NCI-H2196 (cell line): ENCODE data around the gene SCN4A.

Source experiments
- DNase-seq: peaks from one replicate; lab custom pipeline; 2025; ENCODE audit not compliant: unreplicated experiment; lab: John Stamatoyannopoulos, UW

The SCN4A gene

GRCh38 chr17:63960006-63960405 is 12.7 kb downstream of the SCN4A start:
- no peak for DNase-seq

DNA sequence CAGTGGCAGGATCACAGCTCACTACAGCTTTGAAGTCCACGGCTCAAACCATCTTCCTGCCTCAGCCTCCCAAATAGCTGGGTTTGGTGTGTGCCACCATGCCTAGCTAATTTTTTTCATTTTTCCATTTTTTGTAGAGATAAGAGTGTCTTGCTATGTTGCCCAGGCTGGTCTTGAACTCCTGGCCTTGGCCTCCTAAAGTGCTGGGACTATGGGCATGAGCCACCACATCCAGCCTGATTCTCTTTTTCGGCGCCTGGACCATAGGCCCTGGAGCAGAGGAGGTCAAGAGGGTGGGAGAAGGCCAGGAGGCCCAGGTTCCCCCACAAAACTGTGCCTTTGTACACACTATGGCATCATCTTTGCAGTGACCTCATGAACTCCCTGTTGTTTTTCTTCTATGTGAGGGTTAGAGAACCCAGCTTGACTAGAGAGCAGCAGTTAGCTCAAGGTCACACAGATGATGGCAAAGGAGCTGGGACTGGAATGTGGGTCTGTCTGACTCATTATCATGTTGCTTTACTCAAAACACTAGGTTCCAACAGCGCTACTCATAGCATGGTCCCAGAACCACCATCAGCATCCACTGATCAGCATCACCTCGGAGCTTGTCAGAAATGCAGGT is 16.3 kb downstream of the SCN4A start:
- no peak for DNase-seq

DNA sequence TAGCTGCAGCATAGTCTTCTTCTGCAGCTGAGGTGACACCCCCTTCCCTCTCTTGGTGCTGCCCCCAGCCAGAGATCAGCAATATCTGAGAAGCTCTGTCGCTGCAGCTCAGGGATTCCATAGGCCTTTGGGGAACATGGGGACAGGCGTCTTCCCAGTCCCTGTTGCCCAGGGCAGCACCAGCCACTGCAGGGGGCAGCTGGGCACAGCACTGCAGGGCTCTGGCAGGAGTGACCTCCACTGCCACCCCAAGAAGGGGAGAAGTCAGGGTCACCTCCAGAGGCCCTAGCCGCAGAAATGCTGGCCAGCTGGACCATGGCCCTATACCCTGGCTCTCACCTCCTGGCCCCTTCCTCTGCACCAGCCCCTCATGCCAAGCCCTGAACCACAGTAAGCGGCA is 16.9 kb downstream of the SCN4A start:
- no peak for DNase-seq

- no peak for DNase-seq
Observed at GRCh38 chr17:63955232-63955631, 17.5 kb downstream of the SCN4A start.

DNA sequence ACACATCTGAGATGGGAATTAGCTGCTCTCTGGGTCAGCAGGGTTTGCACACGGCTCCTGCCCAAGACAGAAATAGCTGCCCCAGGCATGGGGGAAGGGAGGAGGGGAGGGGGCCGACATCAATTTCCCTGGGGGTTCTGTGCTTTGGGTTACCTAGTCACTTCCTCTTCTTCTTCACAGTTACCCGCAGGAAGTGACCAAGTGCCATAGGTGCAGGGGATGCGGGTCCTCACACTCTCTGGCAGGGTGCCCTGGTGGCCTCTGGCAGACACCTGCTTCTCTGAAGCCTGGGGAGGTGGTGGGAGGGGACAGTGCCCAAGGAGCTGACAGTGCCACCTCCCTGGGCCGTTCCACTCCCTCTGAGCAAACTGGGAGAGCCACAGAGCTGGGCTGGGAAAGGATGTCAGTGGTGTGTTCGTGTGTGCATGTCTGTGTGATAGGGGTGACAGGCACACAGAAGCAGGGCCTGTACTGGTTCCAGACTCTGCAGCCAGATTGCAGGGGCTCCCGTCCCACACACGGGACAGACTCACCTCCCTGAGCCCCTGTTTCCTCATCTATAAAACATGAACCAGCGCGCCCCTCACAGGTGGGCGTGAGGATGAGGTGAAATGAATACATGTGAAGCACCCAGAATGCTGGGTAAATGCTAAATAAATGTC is 18.2 kb downstream of the SCN4A start:
- DNase-seq: peak; percentile 11

GRCh38 chr17:63950940-63951907 is 21.5 kb downstream of the SCN4A start:
- DNase-seq: peak; percentile 52

DNA sequence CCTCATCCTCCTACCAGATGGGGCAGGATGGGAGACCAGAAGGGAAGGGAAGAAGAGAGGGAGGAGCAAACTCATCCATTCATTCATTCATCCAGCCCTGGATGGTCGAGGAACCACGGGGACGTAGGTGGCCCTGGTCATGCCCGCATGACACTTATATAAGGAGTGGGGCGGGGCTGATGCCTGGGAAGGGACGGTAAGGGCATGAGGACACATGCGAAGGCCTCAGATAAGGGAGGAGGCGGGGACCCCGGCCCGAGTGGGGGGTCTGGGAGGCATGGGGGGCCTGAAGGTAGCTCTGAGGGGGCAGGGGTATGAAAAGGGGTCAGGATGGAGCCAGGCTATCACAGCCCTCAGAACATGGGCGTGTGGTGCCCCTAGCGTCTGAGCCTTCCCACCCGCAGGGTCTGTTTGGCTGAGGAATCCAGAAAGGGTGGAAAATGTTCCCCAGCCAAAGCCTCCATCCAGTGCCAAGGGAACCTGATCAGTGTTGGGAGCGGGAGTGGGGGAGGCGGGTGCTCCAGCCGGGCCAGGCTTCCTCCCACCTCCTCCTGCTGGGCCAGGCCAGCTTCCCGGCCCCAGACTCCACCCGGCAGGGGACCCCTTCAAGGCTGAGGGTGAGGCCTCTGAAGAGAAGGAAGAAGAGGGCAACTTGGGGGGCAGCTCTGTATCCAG is 23.0 kb downstream of the SCN4A start:
- DNase-seq: no peak

DNA sequence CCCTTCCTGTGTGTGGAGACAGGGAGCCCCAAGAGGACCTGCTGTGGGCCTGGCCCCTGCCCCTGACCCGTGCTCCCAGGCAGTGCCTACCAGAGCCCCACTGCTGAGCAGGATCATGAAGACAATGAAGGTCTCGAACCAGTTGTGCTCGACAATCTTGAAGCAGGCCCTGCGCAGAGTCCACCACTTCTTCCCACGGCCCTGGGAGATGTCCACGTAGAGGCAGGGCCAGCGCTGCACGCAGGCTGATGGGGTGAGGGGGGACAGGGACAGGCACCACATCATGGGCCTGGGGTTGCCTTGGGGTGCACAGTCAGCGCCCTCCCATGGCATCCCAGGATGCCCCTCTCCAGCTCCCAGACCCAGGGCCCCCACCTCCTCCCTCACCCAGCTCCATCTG is 24.2 kb downstream of the SCN4A start:
- DNase-seq: no peak

DNA sequence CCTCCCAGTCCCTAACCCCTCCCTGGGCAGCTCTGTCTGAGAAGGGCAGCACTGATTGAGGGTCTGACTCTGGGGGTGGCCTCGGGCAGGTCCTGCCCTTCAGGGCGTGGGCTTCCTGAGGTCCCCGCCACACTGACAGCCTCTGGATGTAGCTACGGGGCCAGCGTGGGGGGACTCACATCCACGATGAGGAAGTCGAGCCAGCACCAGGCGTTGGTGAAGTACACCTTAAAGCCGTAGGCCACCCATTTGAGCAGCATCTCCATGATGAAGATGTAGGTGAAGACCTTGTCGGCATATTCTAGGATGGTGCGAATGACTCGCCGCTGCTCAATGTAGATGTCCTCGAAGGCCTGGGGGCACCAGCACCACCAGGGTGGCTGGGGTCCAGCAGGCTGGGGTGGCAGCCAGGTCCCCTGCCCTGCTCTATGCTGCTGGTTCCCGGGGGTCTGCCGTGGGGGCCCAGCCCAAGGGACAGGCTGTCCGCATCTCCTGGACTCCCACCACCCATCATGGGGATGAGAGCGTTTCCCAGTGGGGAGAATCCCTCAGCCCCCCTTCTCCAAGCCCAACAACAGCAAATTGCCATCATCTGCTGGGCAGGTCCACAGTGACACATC is 24.9 kb downstream of the SCN4A start:
- DNase-seq: no peak

GRCh38 chr17:63946440-63947363 is 26.0 kb downstream of the SCN4A start:
- peak; percentile 64 for DNase-seq

DNA sequence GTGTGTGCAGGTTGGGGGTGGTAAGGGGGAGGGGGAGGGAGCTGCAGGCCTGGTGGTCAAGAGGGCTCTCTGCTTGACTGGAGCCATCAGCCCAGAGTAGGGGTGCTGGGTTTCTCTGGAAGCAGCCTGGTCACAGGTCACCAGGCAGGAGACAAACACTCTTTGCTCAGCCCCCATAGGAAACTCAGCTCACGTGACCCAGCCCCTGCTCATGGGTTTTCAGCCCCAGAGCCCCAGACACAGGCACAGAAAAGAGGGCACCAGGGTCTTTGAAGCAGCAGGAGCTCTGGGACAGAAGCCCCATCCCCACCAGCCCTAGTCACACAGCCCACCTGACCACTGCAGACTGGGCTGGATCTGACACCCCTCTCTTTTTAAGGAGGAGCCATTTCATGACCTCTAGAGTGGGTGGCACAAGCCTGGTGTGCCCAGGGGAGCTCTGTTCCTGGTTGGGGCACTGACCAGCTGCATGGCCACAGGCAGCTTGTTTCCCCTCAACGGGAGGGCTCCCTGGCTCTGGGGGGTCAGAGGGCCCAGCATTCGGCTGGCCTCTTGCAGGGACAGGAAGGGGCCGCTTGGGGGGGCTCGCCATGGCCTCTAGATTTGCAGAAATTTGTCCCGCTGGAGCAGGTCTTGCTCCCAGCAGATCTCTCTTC is 26.8 kb downstream of the SCN4A start:
- no peak for DNase-seq

DNA sequence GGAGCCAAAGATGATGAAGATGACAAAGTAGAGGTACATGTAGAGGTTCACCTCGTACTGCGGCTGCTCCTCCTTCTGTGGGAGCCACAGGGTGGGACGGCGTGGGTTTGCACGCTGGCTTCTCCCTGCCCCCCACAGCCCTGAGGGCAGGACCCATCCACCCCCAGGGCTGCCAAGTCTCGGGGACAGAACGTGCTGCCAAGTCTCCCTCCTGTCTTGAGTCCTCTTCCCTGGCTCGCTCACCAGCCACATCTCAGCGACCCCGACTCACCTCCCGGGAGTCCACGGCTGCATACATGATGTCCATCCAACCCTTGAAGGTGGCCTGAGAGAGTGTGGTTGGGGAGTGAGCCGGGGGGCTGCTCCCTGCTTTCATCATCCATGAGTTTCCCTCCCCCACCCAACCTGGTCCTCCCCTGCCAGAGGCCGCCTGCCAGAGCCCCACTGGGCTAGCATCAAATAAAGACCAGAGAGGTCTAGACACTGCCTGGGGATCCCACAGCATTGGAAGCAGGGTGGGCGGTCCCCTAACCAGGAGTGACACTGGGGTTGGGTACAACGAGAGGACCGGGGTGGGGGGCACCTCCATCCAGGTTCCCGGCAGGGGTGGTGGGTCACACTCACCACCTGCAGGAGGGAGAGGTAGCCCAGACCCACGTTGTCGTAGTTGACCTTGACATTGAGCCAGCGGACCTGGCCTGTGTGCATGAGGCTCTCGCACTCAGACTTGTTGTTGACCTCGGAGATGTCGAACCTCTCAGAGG is 27.8 kb downstream of the SCN4A start:
- DNase-seq: no peak

DNA sequence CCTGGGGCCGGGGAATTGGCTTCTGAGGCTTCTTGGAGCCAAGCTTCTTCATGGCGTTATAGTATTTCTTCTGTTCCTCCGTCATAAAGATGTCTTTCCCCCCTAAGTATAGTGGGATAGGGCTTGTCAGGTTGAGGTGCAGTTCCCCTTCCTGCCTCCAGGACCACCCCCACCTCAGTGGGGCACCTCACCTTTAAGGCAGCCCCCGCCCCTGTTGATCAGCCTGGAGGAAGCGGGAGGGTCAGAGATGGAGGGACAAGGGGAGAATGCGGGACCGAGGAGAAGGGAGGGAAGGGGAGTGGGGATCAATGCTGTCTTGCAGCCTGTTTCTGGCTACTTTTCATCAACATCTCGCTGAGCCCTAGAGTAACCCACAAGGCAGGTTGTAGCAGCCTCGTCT is 29.0 kb downstream of the SCN4A start:
- no peak for DNase-seq

GRCh38 chr17:63942309-63942985 is 30.3 kb downstream of the SCN4A start:
- no peak for DNase-seq

- no peak for DNase-seq
Observed at GRCh38 chr17:63941751-63942150, 31.0 kb downstream of the SCN4A start.

GRCh38 chr17:63941162-63941561 is 31.6 kb downstream of the SCN4A start:
- DNase-seq: no peak

DNA sequence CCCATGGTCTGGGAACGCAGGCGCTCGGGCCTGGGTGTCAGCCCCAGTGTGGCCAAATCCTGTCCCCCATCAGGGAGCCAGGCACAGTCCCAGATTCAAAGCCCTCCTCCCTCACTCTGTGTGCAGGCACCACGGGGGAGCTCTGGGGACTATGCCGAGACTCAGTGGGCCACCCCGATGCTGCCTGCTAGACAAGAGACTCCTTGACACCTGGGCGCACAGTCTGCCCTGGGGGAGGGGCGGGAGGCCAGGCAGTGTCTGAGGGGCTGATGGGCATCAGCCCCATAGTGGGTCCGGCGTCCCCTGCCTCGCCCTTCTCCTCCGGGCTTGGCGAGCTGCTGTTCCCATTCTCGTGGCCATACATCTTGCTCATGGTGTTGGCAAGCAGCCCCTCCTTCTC is 32.1 kb downstream of the SCN4A start:
- DNase-seq: no peak

DNA sequence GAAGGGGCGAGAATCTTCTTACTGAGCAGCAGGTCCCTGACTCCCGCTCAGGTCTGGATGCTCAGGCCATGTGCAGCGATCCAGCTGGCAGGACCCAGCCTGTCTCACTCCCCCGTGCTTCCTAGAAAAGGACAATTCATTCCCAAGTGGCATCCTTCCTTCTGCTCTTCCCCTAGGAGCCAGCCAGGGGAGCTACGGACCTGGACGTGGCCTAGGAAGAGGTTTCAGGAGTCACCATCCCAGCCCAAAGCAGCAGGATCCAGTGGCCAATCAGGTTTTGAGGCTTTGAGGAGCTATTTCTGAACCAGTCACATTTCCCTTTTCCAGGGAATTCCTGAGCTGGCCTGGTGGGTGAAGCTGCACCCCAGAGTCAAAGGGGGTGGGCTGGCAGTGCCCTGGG is 32.8 kb downstream of the SCN4A start:
- no peak for DNase-seq
